ENCODE data around the gene C1orf21.

C1orf21 gene

GRCh38 chr1:184567009-184567408 is 180.2 kb downstream of the C1orf21 start:
- DNase-seq: no peak

GRCh38 chr1:184567637-184568036 is 180.8 kb downstream of the C1orf21 start:
- DNase-seq: no peak

DNA sequence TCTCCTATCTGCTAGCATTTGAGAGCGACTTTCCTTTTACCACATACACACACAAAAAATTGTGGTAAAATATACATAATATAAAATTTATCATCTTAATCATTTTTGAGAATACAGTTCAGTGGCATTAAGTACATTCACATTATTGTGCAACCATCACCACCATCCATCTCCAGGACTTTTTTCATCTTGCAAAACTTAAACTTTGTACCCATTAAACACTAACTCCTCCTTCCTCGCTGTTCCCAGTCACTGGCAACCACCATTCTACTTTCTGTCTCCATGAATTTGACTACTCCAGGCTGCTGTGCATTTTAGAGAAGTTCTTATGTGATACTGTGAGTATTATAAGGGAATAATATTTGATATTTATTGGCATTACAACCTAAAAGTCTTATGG is 181.3 kb downstream of the C1orf21 start:
- no peak for DNase-seq

DNA sequence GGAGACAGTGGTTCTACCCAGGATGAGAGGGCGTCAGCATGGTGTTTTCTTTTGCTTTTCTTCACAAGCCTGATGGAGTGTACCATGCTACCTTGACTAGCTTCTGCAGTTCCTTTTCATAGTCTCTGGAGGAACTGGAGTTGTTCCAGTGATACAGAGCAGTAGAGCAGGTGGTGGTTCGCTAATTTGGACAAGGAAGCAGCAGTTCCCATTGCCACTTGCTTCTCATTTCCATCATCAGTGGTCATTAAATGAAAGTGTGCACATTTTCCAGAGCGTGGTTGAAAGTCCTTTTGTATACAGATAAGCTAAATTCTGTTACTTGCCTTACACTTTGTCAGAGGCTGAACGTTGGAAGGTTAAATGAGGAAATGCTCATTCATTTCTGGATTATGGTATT is 182.3 kb downstream of the C1orf21 start:
- DNase-seq: no peak

DNA sequence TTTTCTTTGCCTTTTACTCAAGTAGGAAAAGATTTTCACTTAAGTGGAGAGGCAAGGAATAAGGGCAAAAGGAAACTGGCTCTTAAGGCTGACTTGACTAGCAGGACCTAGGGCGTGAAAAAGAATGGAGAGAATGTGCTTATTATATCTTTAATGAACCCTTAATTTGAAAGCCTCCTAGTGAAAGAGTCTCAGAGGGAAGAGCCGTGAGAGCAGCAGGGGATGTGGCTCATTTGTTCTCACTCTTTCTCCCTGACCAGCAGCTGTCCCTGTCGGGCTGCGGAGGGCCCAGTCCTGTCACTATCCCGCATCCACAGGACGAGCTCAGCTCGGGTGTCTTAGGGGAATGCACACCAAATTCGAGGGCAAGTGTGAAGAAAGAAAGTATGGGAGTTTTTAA is 187.8 kb downstream of the C1orf21 start:
- DNase-seq: no peak

DNA sequence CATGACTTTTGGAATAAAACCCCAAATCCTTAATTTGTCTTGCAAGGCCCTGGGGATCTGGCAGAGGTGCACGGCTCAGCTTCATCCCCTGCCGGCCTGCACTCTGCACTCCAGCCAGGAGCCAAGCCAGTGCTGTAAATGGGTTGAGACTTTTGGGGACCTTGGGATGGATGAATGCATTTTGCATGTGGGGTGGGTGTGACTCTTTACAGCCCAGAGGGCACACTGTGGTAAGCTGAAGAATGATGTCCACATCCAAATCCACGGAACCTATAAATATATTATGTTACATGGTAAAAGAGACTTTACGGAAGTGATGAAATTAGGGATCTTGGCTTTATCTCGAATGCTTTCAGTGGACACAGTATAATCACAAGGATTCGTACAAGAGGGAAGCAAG is 190.0 kb downstream of the C1orf21 start:
- DNase-seq: no peak

DNA sequence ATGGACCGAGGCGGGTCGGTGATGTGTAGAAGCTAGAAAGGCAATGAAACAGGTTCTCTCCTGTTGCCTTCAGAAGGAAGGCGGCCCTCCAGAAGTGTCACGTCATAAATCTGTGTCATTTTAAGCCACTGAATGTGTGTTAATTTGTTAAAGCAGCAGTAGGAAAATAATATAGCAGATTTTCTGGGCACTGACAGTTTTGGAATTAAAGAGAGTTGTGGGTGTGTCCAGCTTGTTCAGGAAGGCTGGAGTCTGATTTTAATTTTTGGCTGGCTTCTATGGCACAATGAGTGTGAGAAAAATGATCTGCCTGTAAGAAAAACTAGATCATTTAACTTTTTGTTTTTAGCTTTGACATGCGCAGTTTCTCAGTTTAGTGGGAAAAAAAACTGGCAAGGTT is 190.5 kb downstream of the C1orf21 start:
- DNase-seq: no peak

GRCh38 chr1:184582411-184582810 is 195.6 kb downstream of the C1orf21 start:
- no peak for DNase-seq

GRCh38 chr1:184583849-184584248 is 197.0 kb downstream of the C1orf21 start:
- DNase-seq: no peak

GRCh38 chr1:184588701-184589100 is 201.9 kb downstream of the C1orf21 start:
- no peak for DNase-seq

DNA sequence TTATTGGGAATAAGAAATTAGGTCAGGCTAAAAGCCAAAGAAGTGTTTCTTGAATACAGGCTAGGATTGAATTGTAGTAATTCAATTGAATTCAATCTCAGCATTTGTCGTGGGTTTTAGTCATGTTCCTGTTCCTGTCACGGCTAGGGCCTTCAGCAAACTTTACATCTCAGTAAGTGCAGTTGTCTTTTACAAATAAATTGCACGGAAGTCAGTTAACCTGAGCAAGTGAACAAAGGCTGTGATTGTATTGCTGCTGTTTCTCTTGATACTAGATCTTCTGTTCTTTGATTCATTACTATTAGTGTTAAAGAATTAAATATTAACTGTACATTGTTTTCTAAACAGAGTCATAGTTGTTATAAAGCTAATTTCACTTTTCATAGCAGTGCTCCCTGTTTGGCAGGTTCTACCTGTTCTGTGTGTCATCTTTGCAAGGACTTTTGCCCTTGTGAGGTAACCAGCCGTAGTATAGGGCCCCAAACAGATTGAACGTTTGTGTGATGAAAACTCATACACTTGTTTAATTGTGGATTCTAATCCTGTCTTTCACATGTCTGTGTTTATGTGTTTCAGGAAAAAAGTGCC is 203.4 kb downstream of the C1orf21 start:
- DNase-seq: no peak

- DNase-seq: no peak
Measured at GRCh38 chr1:184593597-184593996, 206.8 kb downstream of the C1orf21 start.

DNA sequence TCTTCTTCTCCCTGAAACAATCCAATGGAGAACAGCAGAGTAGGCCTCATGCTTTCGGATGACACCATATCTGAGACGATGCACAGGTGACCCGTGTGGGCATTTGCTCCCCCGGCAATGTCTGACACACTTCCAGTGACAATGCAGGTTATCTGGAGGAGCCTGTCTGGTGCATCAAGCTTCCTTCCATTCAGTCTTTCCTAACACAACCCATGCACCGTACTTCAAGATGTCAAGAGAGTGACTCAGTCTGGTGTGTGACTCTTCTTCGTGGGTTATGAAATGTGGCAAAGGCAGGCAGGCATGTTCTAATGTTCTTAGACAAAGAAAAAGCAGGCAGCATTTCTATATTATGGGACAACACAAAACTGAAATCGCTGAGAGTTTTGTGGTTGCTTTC is 208.8 kb downstream of the C1orf21 start:
- no peak for DNase-seq

- DNase-seq: no peak
Measured at GRCh38 chr1:184596950-184597645, 210.3 kb downstream of the C1orf21 start.

- DNase-seq: no peak
Measured at GRCh38 chr1:184597650-184598357, 211.0 kb downstream of the C1orf21 start.

- DNase-seq: no peak
Measured at GRCh38 chr1:184598403-184599193, 211.8 kb downstream of the C1orf21 start.

DNA sequence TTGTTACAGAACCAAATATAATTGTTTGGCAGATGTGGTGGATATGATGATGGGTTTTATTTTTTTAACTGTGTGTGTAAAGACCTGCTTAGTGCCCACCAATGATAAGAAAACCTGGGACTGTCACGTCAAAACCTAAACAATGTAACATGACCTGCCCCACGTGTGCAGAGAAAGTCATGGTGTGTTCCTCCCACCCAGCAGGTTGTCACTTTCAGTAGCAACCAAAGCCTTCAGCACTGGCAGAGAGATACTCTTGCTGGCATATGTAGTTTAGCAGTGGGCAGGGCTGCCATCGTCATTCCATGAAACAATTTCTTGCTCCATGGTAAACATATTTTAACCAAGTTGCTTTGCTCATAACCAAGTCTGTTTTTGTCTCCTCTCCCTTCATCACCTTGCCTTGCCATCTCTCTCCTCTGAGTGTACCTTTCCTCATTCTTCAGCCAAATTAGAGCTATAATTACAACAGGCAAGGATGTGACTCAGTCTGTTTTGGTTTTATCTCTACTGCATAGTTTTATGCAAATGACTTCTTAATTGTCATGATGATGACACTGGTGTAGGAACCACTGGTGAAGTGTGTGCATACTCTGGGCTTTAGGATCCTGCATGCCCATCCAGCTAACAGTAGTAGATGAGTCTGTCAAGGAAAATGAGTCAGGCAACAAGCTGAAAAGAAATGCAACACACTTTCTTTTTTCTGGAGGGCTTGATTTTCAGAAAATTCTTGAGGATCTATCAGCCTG is 217.5 kb downstream of the C1orf21 start:
- no peak for DNase-seq

- no peak for DNase-seq
Measured at GRCh38 chr1:184605941-184606340, 219.1 kb downstream of the C1orf21 start.

GRCh38 chr1:184606786-184607185 is 220.0 kb downstream of the C1orf21 start:
- DNase-seq: no peak

DNA sequence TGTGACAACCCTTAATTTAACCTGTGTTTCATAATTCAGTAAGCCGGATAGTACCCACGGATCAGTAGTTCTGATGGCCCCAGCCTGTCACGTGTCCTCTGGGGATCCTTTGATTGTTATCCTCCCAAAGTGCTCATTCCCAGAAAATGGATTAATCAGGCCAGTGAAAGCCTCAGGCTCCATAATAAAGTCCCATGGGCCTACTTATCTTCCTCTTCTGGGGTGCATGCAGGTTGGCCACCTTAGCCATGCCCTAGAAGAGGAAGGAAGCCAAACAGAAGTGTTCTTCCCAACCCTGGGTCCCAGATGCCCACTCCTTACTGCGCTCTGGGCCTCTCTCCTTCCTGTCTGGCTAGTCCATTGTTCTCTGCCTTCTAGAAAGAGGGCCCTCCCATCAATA is 221.8 kb downstream of the C1orf21 start:
- DNase-seq: no peak

DNA sequence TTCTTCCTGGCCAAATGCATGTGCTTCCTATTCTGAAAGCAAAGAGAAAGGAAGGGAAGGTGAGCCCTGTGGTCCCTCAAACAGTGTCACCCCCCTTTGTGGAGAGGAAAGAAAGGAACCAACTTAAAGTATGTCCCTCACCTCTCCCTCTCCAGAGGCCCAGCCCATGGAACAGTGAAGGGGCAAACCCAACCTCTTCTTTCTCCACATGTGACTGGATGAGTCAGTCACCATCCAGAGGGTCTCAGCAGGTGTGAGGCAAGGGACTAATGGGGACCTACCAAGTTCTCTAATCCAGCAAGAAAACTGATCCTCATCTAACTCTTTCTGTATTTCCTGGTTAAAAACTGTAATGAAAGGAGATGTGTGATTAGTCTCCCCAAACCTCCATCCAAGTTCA is 222.2 kb downstream of the C1orf21 start:
- no peak for DNase-seq

GRCh38 chr1:184610876-184611595 is 224.2 kb downstream of the C1orf21 start:
- DNase-seq: no peak

Data from NCI-H446 treated with DMSO at 0.1 percent for 48 hours (cell line).